Liver (tissue), 3 donors: ENCODE data around the gene BCL2.

Experiments used
- CTCF ChIP-seq: fragments of 150-350 bp; IDR thresholded peaks from 2 replicates; pipeline ENCODE4 v1.5.1; 2017; ENCODE audit warnings: improper control_type of control experiment, low read depth, low read length; ENCODE audit not compliant: missing input control
- EGR1 ChIP-seq, 2 donors: IDR thresholded peaks; 2 replicates each; pipeline ENCODE4 v1.6.1; 2016 to 2018; ENCODE audit warnings: antibody characterized with exemption in 2 of 2, low read depth in 2 of 2
- FOXA1 ChIP-seq: IDR thresholded peaks from 2 replicates; pipeline ENCODE4 v1.6.1; 2016; ENCODE audit warnings: antibody characterized with exemption
- GABPA ChIP-seq, 2 donors: IDR thresholded peaks in 1 of 2; conservative IDR thresholded peaks in 1 of 2; 2 replicates each; pipeline ENCODE4 v1.6.1; 2016; ENCODE audit warnings: antibody characterized with exemption in 2 of 2, mild to moderate bottlenecking in 1 of 2, moderate library complexity in 1 of 2
- JUND ChIP-seq, 2 donors: IDR thresholded peaks; 2 replicates each; pipeline ENCODE4 v1.6.1; 2016; ENCODE audit warnings: antibody characterized with exemption in 2 of 2
- MAX ChIP-seq: IDR thresholded peaks from 2 replicates; pipeline ENCODE4 v1.6.1; 2016; ENCODE audit warnings: antibody characterized with exemption
- RAD21 ChIP-seq, 2 donors: IDR thresholded peaks; 2 replicates each; pipeline ENCODE4 v1.6.1; 2016; ENCODE audit warnings: antibody characterized with exemption in 2 of 2, mild to moderate bottlenecking in 2 of 2
- REST ChIP-seq: IDR thresholded peaks from 2 replicates; pipeline ENCODE4 v1.6.1; 2016; ENCODE audit warnings: antibody characterized with exemption, mild to moderate bottlenecking
- RXRA ChIP-seq, 2 donors: IDR thresholded peaks; 2 replicates each; pipeline ENCODE4 v1.6.1; 2017 to 2018; ENCODE audit warnings: antibody characterized with exemption in 2 of 2, mild to moderate bottlenecking in 1 of 2
- SP1 ChIP-seq: IDR thresholded peaks from 2 replicates; pipeline ENCODE4 v1.6.1; 2018; ENCODE audit warnings: antibody characterized with exemption, mild to moderate bottlenecking
- TAF1 ChIP-seq: conservative IDR thresholded peaks from 2 replicates; pipeline ENCODE4 v1.6.1; 2016; ENCODE audit warnings: antibody characterized with exemption, mild to moderate bottlenecking
- YY1 ChIP-seq: IDR thresholded peaks from 2 replicates; pipeline ENCODE4 v1.6.1; 2016; ENCODE audit warnings: antibody characterized with exemption, mild to moderate bottlenecking
- donor health status: healthy.
- donor health status: healthy.

- TF ChIP-seq CTCF, result no peak
- no peak for TF ChIP-seq JUND (IDR thresholded peaks at IDR 0.05)
- TF ChIP-seq MAX, result no peak
- no peak for TF ChIP-seq RXRA (IDR thresholded peaks at IDR 0.05)
- no peak for TF ChIP-seq REST
- no peak for TF ChIP-seq GABPA (IDR thresholded peaks at IDR 0.05 in 1 of 2, conservative IDR thresholded peaks at IDR 0.05 in 1 of 2)
- TF ChIP-seq SP1, result no peak
- no peak for TF ChIP-seq FOXA1
- no peak for TF ChIP-seq EGR1 (IDR thresholded peaks at IDR 0.05; ENCODE audit: low read depth in 2 of 2)
- TF ChIP-seq RAD21 (IDR thresholded peaks at IDR 0.05), result no peak
- no peak for TF ChIP-seq YY1
- no peak for TF ChIP-seq TAF1
Observed at GRCh38 chr18:63261029-63261428, 58.5 kb downstream of the BCL2 start.
